ENCODE measurements around the gene SPNS1.
"Not testable (repeated sequence)": the region's sequence is repeated elsewhere in the genome, so short reads cannot be mapped to it uniquely, and the experiment has no call there.

SPNS1 gene

GRCh38 chr16:28974437-28975157 is at the start of gene SPNS1:
TSS of gene SPNS1 (plus strand) at chr16:28974778. CDS start at chr16:28975152, 374 bp downstream.
- peak; percentile 94 for DNase-seq (ENCODE audit: low read depth)

- DNase-seq (ENCODE audit: low read depth) = peak; percentile 66
Measured at GRCh38 chr16:28925386-28926228, 49.0 kb upstream of the SPNS1 start.

- DNase-seq (ENCODE audit: low read depth) = not testable (repeated sequence)
Measured at GRCh38 chr16:28926284-28926683, 48.3 kb upstream of the SPNS1 start.

- DNase-seq (ENCODE audit: low read depth) = no peak
Measured at GRCh38 chr16:28927815-28928214, 46.8 kb upstream of the SPNS1 start.

- no peak for DNase-seq (ENCODE audit: low read depth)
Measured at GRCh38 chr16:28930203-28930602, 44.4 kb upstream of the SPNS1 start.

GRCh38 chr16:28930652-28931051 is 43.9 kb upstream of the SPNS1 start:
- no peak for DNase-seq (ENCODE audit: low read depth)

GRCh38 chr16:28931801-28932225 is 42.8 kb upstream of the SPNS1 start, which contains the start of gene CD19:
TSS of gene CD19 (plus strand) at chr16:28931971. CDS start at chr16:28932001, 30 bp downstream.
- DNase-seq (ENCODE audit: low read depth) = no peak

- DNase-seq (ENCODE audit: low read depth) = no peak
Measured at GRCh38 chr16:28932339-28933141, 42.0 kb upstream of the SPNS1 start.

GRCh38 chr16:28933171-28933570 is 41.4 kb upstream of the SPNS1 start:
- no peak for DNase-seq (ENCODE audit: low read depth)

- DNase-seq (ENCODE audit: low read depth) = no peak
Measured at GRCh38 chr16:28935346-28935745, 39.2 kb upstream of the SPNS1 start.

- DNase-seq (ENCODE audit: low read depth) = peak; percentile 55
Measured at GRCh38 chr16:28935924-28936783, 38.4 kb upstream of the SPNS1 start.

GRCh38 chr16:28936784-28937155 is 37.8 kb upstream of the SPNS1 start:
- DNase-seq (ENCODE audit: low read depth) = no peak

- no peak for DNase-seq (ENCODE audit: low read depth)
Measured at GRCh38 chr16:28937222-28937876, 37.2 kb upstream of the SPNS1 start.

- no peak for DNase-seq (ENCODE audit: low read depth)
Measured at GRCh38 chr16:28938721-28939120, 35.9 kb upstream of the SPNS1 start.

GRCh38 chr16:28939825-28940224 is 34.8 kb upstream of the SPNS1 start:
- not testable (repeated sequence) for DNase-seq (ENCODE audit: low read depth)

- DNase-seq (ENCODE audit: low read depth) = no peak
Measured at GRCh38 chr16:28943281-28943680, 31.3 kb upstream of the SPNS1 start.

- DNase-seq (ENCODE audit: low read depth) = no peak
Measured at GRCh38 chr16:28946681-28947080, 27.9 kb upstream of the SPNS1 start.

GRCh38 chr16:28950648-28951409 is 23.7 kb upstream of the SPNS1 start, which contains the start of gene NFATC2IP:
TSS of gene NFATC2IP (plus strand) at chr16:28950937. CDS start at chr16:28951012, 75 bp downstream.
- DNase-seq (ENCODE audit: low read depth) = peak; percentile 100

- DNase-seq (ENCODE audit: low read depth) = no peak
Measured at GRCh38 chr16:28951410-28951943, 23.1 kb upstream of the SPNS1 start.

GRCh38 chr16:28958216-28958615 is 16.4 kb upstream of the SPNS1 start:
- no peak for DNase-seq (ENCODE audit: low read depth)

Data from stromal cell of bone marrow (primary cell).